Body of pancreas (tissue), 4 donors: Measurements from ENCODE around the gene RIPK4.

Experiments used
- POLR2A ChIP-seq, 3 donors: fragments of 450-650 bp; IDR thresholded peaks; one replicate each; pipeline ENCODE4 v1.6.1; 2016; ENCODE audit warnings: antibody characterized with exemption in 3 of 3, mild to moderate bottlenecking in 2 of 3
- TF ChIP-seq, protein P1 (sequence below), 7 experiments: fragments of 450-650 bp in 4 of 7; fragments of 200-600 bp in 3 of 7; sonication (generic) in 3 of 7; IDR thresholded peaks; one replicate each; pipeline ENCODE4 v1.5.1; 2016 to 2019; ENCODE audit warnings: antibody characterized with exemption in 7 of 7

- TF ChIP-seq, protein P1, sequence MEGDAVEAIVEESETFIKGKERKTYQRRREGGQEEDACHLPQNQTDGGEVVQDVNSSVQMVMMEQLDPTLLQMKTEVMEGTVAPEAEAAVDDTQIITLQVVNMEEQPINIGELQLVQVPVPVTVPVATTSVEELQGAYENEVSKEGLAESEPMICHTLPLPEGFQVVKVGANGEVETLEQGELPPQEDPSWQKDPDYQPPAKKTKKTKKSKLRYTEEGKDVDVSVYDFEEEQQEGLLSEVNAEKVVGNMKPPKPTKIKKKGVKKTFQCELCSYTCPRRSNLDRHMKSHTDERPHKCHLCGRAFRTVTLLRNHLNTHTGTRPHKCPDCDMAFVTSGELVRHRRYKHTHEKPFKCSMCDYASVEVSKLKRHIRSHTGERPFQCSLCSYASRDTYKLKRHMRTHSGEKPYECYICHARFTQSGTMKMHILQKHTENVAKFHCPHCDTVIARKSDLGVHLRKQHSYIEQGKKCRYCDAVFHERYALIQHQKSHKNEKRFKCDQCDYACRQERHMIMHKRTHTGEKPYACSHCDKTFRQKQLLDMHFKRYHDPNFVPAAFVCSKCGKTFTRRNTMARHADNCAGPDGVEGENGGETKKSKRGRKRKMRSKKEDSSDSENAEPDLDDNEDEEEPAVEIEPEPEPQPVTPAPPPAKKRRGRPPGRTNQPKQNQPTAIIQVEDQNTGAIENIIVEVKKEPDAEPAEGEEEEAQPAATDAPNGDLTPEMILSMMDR (IDR thresholded peaks at IDR 0.05): no peak
- TF ChIP-seq POLR2A (IDR thresholded peaks at IDR 0.05): no peak
Observed at GRCh38 chr21:41767606-41768436, 969 bp upstream of the RIPK4 start.
